ENCODE measurements around the gene GRIN2C. TPM values are rescaled to one million over a fixed set of nuclear protein-coding genes. Genes with fewer than 3 reads are reported as not detected.

GRIN2C gene
- total and polyA plus RNA-seq, 4 donors: 0.01 to 0.03 (median 0.02) TPM; not detected in 1

GRCh38 chr17:74824961-74825627 lies 34.6 kb downstream of the GRIN2C start:
- H3K9ac ChIP-seq (ENCODE audit: insufficient read depth in 1 of 2, low read length in 2 of 2): no peak overlapping the region
- WGBS, 2 donors: 88 to 92% methylated on average over 11 of the region's 11 CpGs
- H3K4me3 ChIP-seq: no peak overlapping the region
- no peaks in the 10 kb centered on the region for H3K9me3 ChIP-seq (ENCODE audit: control insufficient read depth in 4 of 4, insufficient read depth in 3 of 4, low read length in 3 of 4)
- no peaks in the 10 kb centered on the region for H3K27me3 ChIP-seq (ENCODE audit: control insufficient read depth in 3 of 3, insufficient read depth in 3 of 3, low read length in 2 of 3)
- no peak for ATAC-seq (ENCODE audit: insufficient read depth, low FRiP score)
- no peak for TF ChIP-seq CTCF (IDR thresholded peaks at IDR 0.05; ENCODE audit: control extremely low read depth, extremely low read depth)
- H3K27ac ChIP-seq (ENCODE audit: low read depth in 1 of 2, low read length in 1 of 2): no peak overlapping the region
- H3K4me1 ChIP-seq (ENCODE audit: control insufficient read depth in 5 of 5, insufficient read depth in 5 of 5, low read length in 5 of 5): peaks cover 0 to 27% (median 0%) of the 10 kb centered on the region in 5 donors
- no peak for DNase-seq
- peaks cover 0 to 23% (median under 1%) of the 10 kb centered on the region in 4 donors for H3K36me3 ChIP-seq (ENCODE audit: control insufficient read depth in 4 of 4, insufficient read depth in 4 of 4, low read length in 4 of 4)

GRCh38 chr17:74822939-74823367 lies 36.7 kb downstream of the GRIN2C start:
- Histone ChIP-seq H3K9ac (ENCODE audit: insufficient read depth in 1 of 2, low read length in 2 of 2) (peak overlapping the region in 1 of 2 donors; percentile 46), H3K27ac (ENCODE audit: low read depth in 1 of 2, low read length in 1 of 2) (no peak overlapping the region), H3K9me3 (ENCODE audit: control insufficient read depth in 4 of 4, insufficient read depth in 3 of 4, low read length in 3 of 4) (no peaks in the 10 kb centered on the region), H3K36me3 (ENCODE audit: control insufficient read depth in 4 of 4, insufficient read depth in 4 of 4, low read length in 4 of 4) (peaks cover 0 to 27% (median under 1%) of the 10 kb centered on the region in 4 donors), H3K27me3 (ENCODE audit: control insufficient read depth in 3 of 3, insufficient read depth in 3 of 3, low read length in 2 of 3) (no peaks in the 10 kb centered on the region), H3K4me1 (ENCODE audit: control insufficient read depth in 5 of 5, insufficient read depth in 5 of 5, low read length in 5 of 5) (peaks cover 0 to 27% (median 0%) of the 10 kb centered on the region in 5 donors), H3K4me3 (no peak overlapping the region)
- no peak for TF ChIP-seq CTCF (IDR thresholded peaks at IDR 0.05; ENCODE audit: control extremely low read depth, extremely low read depth)
- ATAC-seq (ENCODE audit: insufficient read depth, low FRiP score): no peak
- WGBS, 2 donors: 71 to 76% methylated on average over 12 of the region's 12 CpGs
- DNase-seq: peak; percentile 48 to 67 (median 65)

GRCh38 chr17:74822335-74822938 lies 37.2 kb downstream of the GRIN2C start:
- Histone ChIP-seq H3K4me1 (ENCODE audit: control insufficient read depth in 5 of 5, insufficient read depth in 5 of 5, low read length in 5 of 5) (peaks cover 0 to 27% (median 0%) of the 10 kb centered on the region in 5 donors), H3K9ac (ENCODE audit: insufficient read depth in 1 of 2, low read length in 2 of 2) (no peak overlapping the region), H3K4me3 (no peak overlapping the region), H3K27ac (ENCODE audit: low read depth in 1 of 2, low read length in 1 of 2) (no peak overlapping the region), H3K27me3 (ENCODE audit: control insufficient read depth in 3 of 3, insufficient read depth in 3 of 3, low read length in 2 of 3) (no peaks in the 10 kb centered on the region), H3K9me3 (ENCODE audit: control insufficient read depth in 4 of 4, insufficient read depth in 3 of 4, low read length in 3 of 4) (no peaks in the 10 kb centered on the region), H3K36me3 (ENCODE audit: control insufficient read depth in 4 of 4, insufficient read depth in 4 of 4, low read length in 4 of 4) (peaks cover 0 to 32% (median under 1%) of the 10 kb centered on the region in 4 donors)
- no peak for ATAC-seq (ENCODE audit: insufficient read depth, low FRiP score)
- no peak for TF ChIP-seq CTCF (IDR thresholded peaks at IDR 0.05; ENCODE audit: control extremely low read depth, extremely low read depth)
- 82 to 87% methylated on average over 15 of the region's 15 CpGs for WGBS, 2 donors
- peak in 1 of 3 donors; percentile 18 for DNase-seq
